ENCODE data around the gene ACTL6B.

The ACTL6B gene

DNA sequence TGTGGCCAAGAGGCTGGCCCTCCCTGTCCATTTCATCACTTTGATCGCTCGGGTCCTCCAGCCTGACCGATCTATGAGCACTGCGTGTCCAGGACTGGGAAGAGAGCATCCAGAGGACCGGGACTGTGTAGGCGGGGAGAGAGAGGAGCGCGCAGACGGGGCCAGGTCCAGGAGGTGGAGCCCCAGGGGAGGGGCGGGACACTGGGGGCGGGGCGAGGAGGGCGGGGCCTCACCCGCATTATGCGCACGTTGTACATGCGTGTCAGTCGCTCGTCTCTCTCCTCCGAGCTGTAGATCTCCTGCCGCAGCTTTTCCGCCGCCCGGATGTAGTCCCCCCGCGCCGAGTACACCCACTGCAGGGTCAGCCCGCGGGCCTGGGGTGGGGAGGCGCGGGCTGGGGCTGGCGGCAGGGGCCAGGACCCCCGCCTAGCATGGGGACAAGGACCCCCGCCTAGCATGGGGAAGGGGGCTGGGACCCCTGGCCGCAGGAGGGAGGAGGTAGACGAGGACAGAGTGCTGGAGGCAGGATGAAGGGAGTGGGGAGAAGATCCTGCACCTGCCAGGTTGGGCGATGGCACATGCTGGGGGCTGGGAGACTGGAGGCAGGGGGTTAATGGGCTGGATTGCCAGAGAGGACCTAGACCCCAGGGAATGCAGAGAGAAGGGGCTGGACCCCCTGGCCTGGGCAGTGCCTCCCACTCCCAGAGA lies 29.6 kb downstream of the ACTL6B start:
- DNase-seq = peak; percentile 85

DNA sequence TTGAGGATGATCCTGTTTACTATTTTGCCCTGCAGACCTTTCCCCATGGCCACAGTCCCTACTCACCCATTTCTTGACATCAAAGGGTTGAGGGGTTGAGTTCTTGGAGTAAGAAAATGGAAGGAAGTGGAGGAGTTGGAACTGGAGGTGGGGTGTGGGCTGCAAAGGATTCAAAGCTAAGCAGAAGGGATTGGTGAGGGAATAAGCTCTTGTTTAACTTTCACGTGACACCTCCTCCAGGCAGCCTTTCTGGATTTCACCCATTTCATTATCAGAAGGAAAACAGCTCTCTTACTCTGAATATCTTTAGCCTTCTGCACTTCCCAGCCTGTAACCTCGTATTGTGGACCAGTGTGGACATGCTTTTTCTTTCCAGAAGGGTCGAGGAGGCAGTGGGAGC lies 30.2 kb downstream of the ACTL6B start:
- no peak for DNase-seq

DNA sequence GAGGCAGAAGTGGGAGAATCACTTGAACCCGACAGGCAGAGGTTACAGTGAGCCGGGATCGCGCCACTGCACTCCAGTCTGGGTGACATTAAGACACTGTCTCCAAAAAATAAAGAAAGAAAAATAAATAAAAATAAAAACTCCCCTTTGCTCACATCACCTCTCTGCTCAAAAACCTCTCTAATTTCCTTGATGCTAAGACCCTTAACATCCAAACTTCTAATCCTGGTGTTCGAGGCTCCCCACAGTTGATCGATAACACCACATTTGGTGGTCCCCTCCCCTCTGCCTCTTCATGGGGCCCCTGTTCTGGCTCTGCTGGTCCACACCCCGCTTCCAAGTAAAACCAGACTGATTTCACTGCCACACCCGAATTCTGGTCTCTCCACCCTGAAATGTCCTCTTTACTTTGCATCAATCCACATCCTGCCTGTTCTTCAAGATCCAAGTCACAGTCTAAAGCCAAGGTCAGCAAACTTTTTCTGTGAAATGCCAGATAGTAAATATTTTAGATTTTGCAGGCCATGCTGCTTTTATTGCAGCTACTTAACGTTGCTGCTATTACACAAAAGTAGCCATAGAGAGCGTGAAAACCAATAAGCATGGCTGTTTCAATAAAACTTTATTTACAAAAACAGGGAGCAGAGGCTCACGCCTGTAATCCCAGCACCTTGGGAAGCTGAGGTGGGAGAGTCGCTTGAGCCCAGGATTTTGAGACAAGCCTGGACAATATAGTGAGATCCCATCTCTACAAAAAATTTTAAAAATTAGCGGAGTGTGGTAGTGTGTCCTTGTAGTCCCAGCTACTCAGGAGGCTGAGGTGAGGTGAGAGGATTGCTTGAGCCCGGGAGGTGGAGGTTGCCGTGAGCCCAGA lies 32.1 kb downstream of the ACTL6B start:
- DNase-seq = no peak

GRCh38 chr7:100621554-100621953 lies 34.7 kb downstream of the ACTL6B start:
- DNase-seq = no peak

DNA sequence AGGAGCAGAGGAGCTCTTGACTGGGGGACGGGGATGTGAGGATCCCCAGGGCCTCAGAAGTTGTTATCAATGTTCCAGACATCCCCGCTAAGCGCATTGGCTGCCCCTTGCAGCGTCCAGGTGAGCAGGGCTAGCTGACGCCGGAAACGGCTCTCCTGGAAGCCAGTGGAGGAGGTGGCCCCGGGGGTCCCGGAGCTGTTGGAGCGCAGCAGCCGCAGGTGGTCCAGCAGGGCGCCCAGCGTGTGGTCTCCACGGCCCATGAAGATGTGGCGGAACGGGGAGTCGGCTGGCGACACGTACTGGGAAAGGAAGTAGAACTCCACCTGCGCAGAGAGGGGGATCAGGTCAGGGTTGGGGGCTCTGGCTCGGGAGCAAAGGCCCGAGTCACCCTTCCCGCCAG lies 35.4 kb downstream of the ACTL6B start:
- DNase-seq = no peak

- DNase-seq = no peak
Measured at GRCh38 chr7:100620239-100620638, 36.0 kb downstream of the ACTL6B start.

GRCh38 chr7:100614308-100614861 lies 41.9 kb downstream of the ACTL6B start:
- no peak for DNase-seq

GRCh38 chr7:100613412-100614175 lies 42.7 kb downstream of the ACTL6B start:
- no peak for DNase-seq

GRCh38 chr7:100612730-100613390 lies 43.4 kb downstream of the ACTL6B start:
- DNase-seq = no peak

- DNase-seq = peak; percentile 99
Measured at GRCh38 chr7:100611983-100612729, 44.1 kb downstream of the ACTL6B start, which contains the start of gene MOSPD3. Gene MOSPD3, plus strand, starts transcription at chr7:100612540. Its CDS starts 252 bp downstream, at chr7:100612792.

GRCh38 chr7:100609958-100610357 lies 46.3 kb downstream of the ACTL6B start:
- DNase-seq = no peak

DNA sequence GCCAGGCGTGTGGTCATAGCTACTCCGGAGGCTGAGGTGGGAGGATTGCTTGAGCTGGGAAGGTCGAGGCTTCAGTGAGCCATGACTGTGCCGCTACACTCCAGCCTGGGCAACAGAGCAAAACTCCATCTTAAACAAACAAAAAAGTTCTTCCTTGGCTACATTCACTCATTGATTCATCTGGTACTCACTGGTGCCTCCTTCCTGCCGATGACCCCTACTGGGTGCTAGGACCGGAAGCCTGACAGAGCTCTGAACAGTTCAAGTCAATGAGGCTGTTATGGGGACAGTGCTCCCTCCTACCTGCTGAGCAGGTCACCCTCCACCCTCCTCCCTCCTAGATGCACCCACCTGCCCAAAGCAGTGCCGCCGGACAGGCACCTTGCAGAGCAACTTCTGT lies 49.1 kb downstream of the ACTL6B start:
- no peak for DNase-seq

DNA sequence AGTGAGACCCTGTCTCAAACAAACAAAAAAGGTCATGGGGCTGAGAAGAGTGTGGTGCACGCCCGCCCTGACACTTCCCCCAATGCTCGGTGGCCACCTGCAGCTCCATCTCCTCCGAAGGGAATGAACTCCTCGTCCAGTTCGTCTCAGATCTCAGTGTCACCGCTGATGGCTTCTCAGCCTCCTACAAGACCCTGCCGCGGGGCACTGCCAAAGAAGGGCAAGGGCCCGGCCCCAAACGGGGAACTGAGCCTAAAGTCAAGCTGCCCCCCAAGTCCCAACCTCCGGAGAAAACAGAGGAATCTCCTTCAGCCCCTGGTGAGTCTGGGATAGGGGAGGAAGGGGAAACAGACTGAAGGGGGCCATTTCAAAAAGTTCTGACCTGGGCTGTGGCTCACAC lies 49.9 kb downstream of the ACTL6B start:
- no peak for DNase-seq

GRCh38 chr7:100604976-100605911 lies 51.0 kb downstream of the ACTL6B start:
- DNase-seq = no peak

- peak; percentile 86 for DNase-seq
Measured at GRCh38 chr7:100604028-100604975, 51.9 kb downstream of the ACTL6B start.

GRCh38 chr7:100603726-100604027 lies 52.6 kb downstream of the ACTL6B start:
- DNase-seq = peak; percentile 52

DNA sequence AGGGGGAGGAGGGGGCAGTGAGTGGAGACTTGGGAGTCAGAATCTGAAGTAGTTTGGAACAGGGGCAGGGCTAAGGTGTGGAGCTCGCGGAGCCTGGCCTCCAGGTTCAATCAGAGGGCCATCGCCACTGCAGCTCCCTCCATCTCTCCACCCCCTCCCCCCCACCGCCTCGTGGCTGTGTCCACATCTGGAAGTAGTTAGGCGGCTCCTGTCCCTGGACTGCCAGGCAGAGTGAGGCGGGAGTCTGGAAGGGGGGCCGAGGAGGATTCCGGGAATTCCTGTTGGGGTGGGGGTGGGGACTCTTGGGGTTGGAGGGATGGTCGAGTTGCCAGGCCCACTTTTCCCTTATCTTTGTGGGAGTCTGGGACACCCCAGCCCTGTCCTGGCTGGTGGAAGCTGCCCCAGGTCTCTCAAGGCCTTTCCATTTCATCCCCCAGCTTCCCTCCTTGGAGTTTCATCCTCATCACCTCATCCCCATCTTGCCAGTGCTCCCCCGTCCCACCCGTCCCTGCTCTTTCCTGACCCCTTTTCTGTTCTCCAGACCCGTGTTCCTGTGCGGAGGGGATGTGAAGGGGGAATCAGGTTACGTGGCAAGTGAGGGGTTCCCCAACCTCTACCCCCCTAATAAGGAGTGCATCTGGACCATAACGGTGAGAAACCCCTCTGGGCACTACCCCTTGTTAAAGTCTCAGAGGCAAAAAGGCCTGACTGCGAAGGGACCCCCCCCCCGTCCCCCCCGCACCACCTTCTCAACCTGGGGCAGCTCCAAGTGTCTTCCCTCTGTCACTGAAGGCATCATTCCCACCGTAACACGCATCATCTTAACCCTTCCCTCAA lies 53.1 kb downstream of the ACTL6B start:
- peak; percentile 97 for DNase-seq

GRCh38 chr7:100600730-100601038 lies 55.6 kb downstream of the ACTL6B start:
- no peak for DNase-seq
